Bronchial epithelial cell (primary cell): ENCODE data around the gene DISC1. TPM values are rescaled to one million over a fixed set of nuclear protein-coding genes. Genes with fewer than 3 reads are reported as not detected.

Experiments
- DNase-seq: peaks from one replicate; pipeline ENCODE4 v3.0.0-alpha.2; 2010; ENCODE audit warnings: low read depth
- FAIRE-seq: peaks from 2 replicates; lab custom pipeline; 2011; peaks lifted over from hg19 to GRCh38; lab: Jason Lieb, UNC
- H3K27me3 ChIP-seq: 2 replicates; pipeline ENCODE4 v1.5.1; 2011; ENCODE audit warnings: low read length; ENCODE audit not compliant: control insufficient read depth, insufficient read depth
- H3K36me3 ChIP-seq: 2 replicates; pipeline ENCODE4 v1.5.1; 2011; ENCODE audit warnings: low read length; ENCODE audit not compliant: control insufficient read depth, insufficient read depth
- H3K4me3 ChIP-seq: 2 replicates; pipeline ENCODE4 v1.5.1; 2011; ENCODE audit warnings: mild to moderate bottlenecking, low read depth, low read length, control low read depth
- total RNA-seq: library from RNA; depleted of rRNA; stranded (reverse); fragments of >200 nt; gene quantifications from 2 replicates; pipeline ENCODE4 v1.2.1, GENCODE V29; 2014
- TF ChIP-seq, protein P1 (sequence below): IDR thresholded peaks from 2 replicates; pipeline ENCODE4 v1.5.1; 2011; ENCODE audit warnings: mild to moderate bottlenecking, moderate library complexity, low read length, control low read depth, inconsistent platforms; ENCODE audit not compliant: insufficient read depth, severe bottlenecking

Gene DISC1
- total RNA-seq, 1 donor from 2014 or later, result 0.79 TPM

DNA sequence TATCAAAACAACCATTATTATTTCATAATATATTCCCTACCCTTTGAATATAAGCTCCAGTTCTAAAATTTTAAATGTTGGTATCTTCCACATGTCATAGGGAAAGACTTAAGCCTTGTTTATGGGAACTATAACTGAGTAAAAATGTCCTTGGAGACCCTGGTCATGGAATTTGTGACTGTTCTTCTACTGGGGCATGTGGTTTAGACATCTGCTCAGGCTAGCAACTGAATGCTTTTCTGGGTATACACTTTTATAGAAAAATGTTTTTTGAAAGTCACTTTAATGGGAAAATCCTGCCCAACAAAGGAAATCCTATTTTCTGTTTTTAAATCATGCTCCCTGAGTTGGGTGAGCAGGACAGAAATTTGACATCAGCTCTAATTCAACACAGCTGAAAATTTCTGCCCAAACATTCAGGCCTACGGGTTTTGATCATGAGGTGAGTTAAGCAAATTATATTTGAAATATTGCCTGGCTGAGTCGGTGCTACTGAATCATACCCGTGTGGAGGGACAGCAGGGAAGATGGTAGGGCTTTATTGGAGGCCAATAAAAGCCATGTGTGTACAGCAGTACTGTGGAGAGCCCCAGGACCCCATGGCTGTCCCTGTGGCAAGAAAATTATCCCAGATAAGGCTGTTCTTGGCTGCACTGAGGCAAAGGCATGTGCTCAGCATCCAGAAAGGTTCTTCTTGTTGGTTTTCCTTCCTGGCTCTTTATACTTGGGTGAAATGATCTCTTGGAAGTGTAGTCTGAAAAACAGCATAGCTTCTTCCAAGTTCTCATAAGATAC is 391.8 kb downstream of the DISC1 start:
- DNase-seq (no peak), FAIRE-seq (no peak)
- H3K36me3 ChIP-seq, result no peaks in the 10 kb centered on the region
- TF ChIP-seq, protein P1, sequence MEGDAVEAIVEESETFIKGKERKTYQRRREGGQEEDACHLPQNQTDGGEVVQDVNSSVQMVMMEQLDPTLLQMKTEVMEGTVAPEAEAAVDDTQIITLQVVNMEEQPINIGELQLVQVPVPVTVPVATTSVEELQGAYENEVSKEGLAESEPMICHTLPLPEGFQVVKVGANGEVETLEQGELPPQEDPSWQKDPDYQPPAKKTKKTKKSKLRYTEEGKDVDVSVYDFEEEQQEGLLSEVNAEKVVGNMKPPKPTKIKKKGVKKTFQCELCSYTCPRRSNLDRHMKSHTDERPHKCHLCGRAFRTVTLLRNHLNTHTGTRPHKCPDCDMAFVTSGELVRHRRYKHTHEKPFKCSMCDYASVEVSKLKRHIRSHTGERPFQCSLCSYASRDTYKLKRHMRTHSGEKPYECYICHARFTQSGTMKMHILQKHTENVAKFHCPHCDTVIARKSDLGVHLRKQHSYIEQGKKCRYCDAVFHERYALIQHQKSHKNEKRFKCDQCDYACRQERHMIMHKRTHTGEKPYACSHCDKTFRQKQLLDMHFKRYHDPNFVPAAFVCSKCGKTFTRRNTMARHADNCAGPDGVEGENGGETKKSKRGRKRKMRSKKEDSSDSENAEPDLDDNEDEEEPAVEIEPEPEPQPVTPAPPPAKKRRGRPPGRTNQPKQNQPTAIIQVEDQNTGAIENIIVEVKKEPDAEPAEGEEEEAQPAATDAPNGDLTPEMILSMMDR, result no peak
- no peaks in the 10 kb centered on the region for H3K27me3 ChIP-seq
- H3K4me3 ChIP-seq, result no peak overlapping the region

DNA sequence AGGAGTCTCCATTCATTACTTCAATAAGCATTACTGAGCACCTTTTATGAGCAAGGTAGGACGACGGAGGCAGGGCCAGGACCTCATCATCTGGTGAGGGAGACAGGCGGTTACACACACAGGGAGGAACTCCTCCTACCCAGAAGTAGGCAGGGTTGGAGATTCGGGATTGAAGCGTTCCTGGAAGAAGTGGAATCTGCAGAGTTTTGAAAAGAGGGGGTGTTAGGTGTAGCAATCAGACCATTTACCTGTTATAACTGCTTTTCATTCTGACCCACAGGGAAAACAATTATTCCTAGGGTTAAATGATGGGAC is 392.4 kb downstream of the DISC1 start:
- FAIRE-seq, result no peak
- TF ChIP-seq, protein P1, result no peak
- no peaks in the 10 kb centered on the region for H3K36me3 ChIP-seq
- H3K4me3 ChIP-seq, result no peak overlapping the region
- DNase-seq, result no peak
- no peaks in the 10 kb centered on the region for H3K27me3 ChIP-seq

DNA sequence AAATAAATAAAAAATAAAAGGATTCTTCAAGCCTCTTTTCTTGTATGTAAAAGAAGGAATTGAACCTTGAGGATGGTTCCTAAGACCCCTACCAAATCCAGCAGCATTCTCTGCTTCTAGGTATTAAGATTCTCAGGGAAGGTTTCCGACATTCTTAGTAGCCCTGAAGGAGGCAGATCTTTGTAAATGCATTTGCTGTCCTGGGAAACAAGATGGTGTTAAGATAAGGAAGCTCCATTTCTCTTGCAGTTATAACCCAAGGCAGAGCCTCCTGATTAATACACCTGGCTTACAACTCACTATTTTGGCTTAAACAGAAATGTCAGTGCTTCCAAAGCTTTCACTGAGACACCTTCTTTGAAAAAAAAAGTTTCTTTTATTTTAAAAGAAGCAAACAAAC is 393.8 kb downstream of the DISC1 start:
- no peaks in the 10 kb centered on the region for H3K27me3 ChIP-seq
- FAIRE-seq, result no peak
- no peaks in the 10 kb centered on the region for H3K36me3 ChIP-seq
- DNase-seq, result no peak
- H3K4me3 ChIP-seq, result no peak overlapping the region
- TF ChIP-seq, protein P1, result no peak

DNA sequence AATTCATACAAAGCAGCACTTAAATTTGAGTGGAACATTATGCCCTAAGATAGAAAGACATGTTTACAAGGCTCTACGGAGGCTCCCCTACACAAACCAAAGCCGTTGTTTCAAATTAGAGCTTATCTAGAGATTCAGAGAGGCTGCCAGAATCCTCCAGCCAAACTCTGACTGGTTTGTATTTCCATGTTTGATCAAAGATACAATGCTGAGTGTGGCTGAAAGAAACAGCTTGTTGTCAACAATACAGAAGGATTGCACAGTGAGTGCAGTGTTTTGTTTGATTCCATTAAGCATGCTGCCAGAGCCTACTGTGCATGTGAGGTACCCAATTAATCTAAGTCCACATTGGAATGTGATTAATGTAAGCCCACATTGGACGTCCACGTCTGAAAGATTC is 402.7 kb downstream of the DISC1 start:
- Histone ChIP-seq H3K27me3 (no peaks in the 10 kb centered on the region), H3K4me3 (no peak overlapping the region), H3K36me3 (no peaks in the 10 kb centered on the region)
- DNase-seq (no peak), FAIRE-seq (peak; percentile 7)
- TF ChIP-seq, protein P1, result no peak

DNA sequence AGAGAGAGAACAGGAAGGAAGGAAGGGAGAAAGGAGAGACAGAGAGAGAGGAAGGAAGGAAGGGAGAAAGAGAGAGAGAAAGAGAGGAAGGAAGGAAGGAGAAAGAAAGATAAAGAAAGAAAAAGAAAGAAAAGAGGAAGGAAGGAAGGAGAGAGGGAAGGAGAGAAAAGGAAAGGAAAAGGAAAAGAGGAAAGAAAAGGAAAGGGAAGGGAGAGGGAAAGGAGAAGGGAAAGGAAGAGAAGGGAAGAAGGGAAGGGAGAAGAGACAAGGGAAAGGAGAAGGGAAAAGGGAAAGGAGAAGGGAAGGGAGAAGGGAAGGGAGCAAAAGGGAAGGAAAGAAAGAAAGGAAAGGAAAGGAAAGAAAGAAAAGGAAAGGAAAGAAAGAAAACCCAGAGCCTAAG is 404.6 kb downstream of the DISC1 start:
- DNase-seq, result no peak
- TF ChIP-seq, protein P1, result no peak
- Histone ChIP-seq H3K4me3 (no peak overlapping the region), H3K36me3 (no peaks in the 10 kb centered on the region), H3K27me3 (no peaks in the 10 kb centered on the region)
- FAIRE-seq, result no peak

DNA sequence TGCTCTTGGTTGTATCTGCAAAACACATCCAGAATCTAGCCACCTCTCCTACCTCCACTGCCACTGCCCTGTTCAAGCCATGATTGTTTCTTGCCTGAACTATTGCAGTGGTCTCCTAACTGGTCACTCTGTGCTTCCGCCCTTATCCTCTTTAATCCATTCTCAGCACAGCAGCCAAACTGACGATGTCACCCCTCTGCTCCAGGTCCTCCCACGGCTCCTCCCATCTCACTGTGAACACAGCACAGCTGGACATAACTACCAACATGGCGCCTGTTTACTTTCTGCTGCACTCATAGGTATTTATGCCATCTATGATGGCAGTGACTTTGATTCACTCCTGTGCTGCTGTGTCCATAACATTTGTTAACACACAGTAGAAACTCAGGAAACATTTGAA is 406.7 kb downstream of the DISC1 start:
- FAIRE-seq (no peak), DNase-seq (no peak)
- TF ChIP-seq, protein P1, result no peak
- Histone ChIP-seq H3K4me3 (no peak overlapping the region), H3K27me3 (no peaks in the 10 kb centered on the region), H3K36me3 (no peaks in the 10 kb centered on the region)
